Endothelial cell of umbilical vein (primary cell): ENCODE results near the gene WNT2. TPM values are rescaled to one million over a fixed set of nuclear protein-coding genes. Genes with fewer than 3 reads are reported as not detected.

Experiments used
- BruUV-seq: library from RNA; stranded (reverse); fragments of 400-500 nt; replicated peaks from 2 replicates; lab custom pipeline; 2021; lab: Mats Ljungman, UMichigan
- CTCF ChIA-PET: fragments of 300-600, 350-600 bp; sonication (Branson Sonifier 250); formaldehyde crosslinking; loops from one replicate; lab custom pipeline; 2021; ENCODE audit warnings: antibody characterized with exemption, inconsistent platforms; lab: Charles Lee
- POLR2A ChIA-PET: fragments of 300-600, 350-600 bp; sonication (Branson Sonifier 250); formaldehyde crosslinking; loops from one replicate; lab custom pipeline; 2021; ENCODE audit warnings: antibody characterized with exemption, inconsistent platforms; lab: Charles Lee
- DNase-seq: peaks from one replicate; pipeline ENCODE4 v3.0.0-alpha.2; 2011; ENCODE audit warnings: low read depth, low spot score
- FAIRE-seq: peaks from 2 replicates; lab custom pipeline; 2011; peaks lifted over from hg19 to GRCh38; lab: Jason Lieb, UNC
- H2AFZ ChIP-seq: 2 replicates; pipeline ENCODE4 v1.6.0; 2012; ENCODE audit warnings: low read depth, low read length, control low read depth, inconsistent platforms
- H3K27ac ChIP-seq: 2 replicates; pipeline ENCODE4 v1.5.1; 2011; ENCODE audit warnings: low read depth, mild to moderate bottlenecking, control low read depth, low read length, moderate library complexity; ENCODE audit not compliant: insufficient read depth
- H3K27me3 ChIP-seq, 2 experiments: 2 replicates each; pipeline versions ENCODE4 v1.6.0 to v1.6.1; 2011; ENCODE audit warnings: low read length in 2 of 2, mixed read lengths in 1 of 2; ENCODE audit not compliant: control insufficient read depth in 2 of 2, insufficient read depth in 2 of 2
- H3K36me3 ChIP-seq, 2 experiments: 2 replicates in 1 of 2; 3 replicates in 1 of 2; pipeline ENCODE4 v1.5.1; 2011; ENCODE audit warnings: low read length in 2 of 2, mild to moderate bottlenecking in 1 of 2, moderate library complexity in 1 of 2; ENCODE audit not compliant: control insufficient read depth in 2 of 2, insufficient read depth in 2 of 2; ENCODE audit errors: extremely low read depth in 1 of 2
- H3K4me1 ChIP-seq: 3 replicates; pipeline ENCODE4 v1.5.1; 2011; ENCODE audit warnings: mild to moderate bottlenecking, low read length; ENCODE audit not compliant: control insufficient read depth, insufficient read depth; ENCODE audit errors: extremely low read depth
- H3K4me2 ChIP-seq: 2 replicates; pipeline ENCODE4 v1.6.1; 2011; ENCODE audit warnings: low read length, control low read depth, mixed read lengths; ENCODE audit not compliant: insufficient read depth
- H3K4me3 ChIP-seq, 3 experiments: fragments of 200-600 bp in 1 of 3; sonication (generic), shearing (Covaris generic) in 1 of 3; replicated peaks in 1 of 3; 2 replicates each; pipeline ENCODE4 v1.5.1; 2011 to 2016; ENCODE audit warnings: control low read depth in 3 of 3, low read length in 3 of 3, mild to moderate bottlenecking in 2 of 3, inconsistent platforms in 1 of 3, low read depth in 1 of 3, moderate library complexity in 1 of 3; ENCODE audit not compliant: insufficient read depth in 1 of 3
- H3K79me2 ChIP-seq: 2 replicates; pipeline ENCODE4 v1.6.0; 2012; ENCODE audit warnings: low read length, inconsistent platforms; ENCODE audit not compliant: control insufficient read depth, insufficient read depth
- H3K9ac ChIP-seq: replicated peaks from 2 replicates; pipeline ENCODE3; 2011; ENCODE audit warnings: low read length, control low read depth; ENCODE audit not compliant: insufficient read depth; ENCODE audit errors: extremely low read depth
- H3K9me1 ChIP-seq: replicated peaks from 3 replicates; pipeline ENCODE4 v1.6.0; 2011; ENCODE audit warnings: mild to moderate bottlenecking, low read length; ENCODE audit not compliant: control insufficient read depth, insufficient read depth; ENCODE audit errors: extremely low read depth
- H3K9me3 ChIP-seq: replicated peaks from 2 replicates; pipeline ENCODE4 v1.5.1; 2012; ENCODE audit warnings: low read length, inconsistent platforms; ENCODE audit not compliant: control insufficient read depth, insufficient read depth
- H4K20me1 ChIP-seq: replicated peaks from 2 replicates; pipeline ENCODE3; 2011; ENCODE audit warnings: mild to moderate bottlenecking, low read length; ENCODE audit not compliant: control insufficient read depth, insufficient read depth; ENCODE audit errors: extremely low read depth
- CTCF ChIP-seq, 2 donors: IDR thresholded peaks; 1 replicate in 1 of 2; 2 replicates in 1 of 2; pipeline ENCODE4 v1.5.1; 2011; ENCODE audit warnings: low read length in 2 of 2, mild to moderate bottlenecking in 2 of 2, moderate library complexity in 2 of 2, control low read depth in 1 of 2, inconsistent platforms in 1 of 2, low read depth in 1 of 2; ENCODE audit not compliant: insufficient read depth in 1 of 2; ENCODE audit errors: extremely low read depth in 1 of 2
- EZH2 ChIP-seq: IDR thresholded peaks from 2 replicates; pipeline ENCODE4 v1.6.1; 2012; ENCODE audit warnings: borderline replicate concordance, low read depth, mild to moderate bottlenecking, moderate library complexity, low read length, inconsistent platforms; ENCODE audit not compliant: severe bottlenecking
- FOS ChIP-seq: IDR thresholded peaks from 2 replicates; pipeline ENCODE4 v1.6.1; 2011; ENCODE audit warnings: mild to moderate bottlenecking, low read length, moderate library complexity, borderline replicate concordance; ENCODE audit not compliant: insufficient read depth
- GATA2 ChIP-seq: IDR thresholded peaks from 2 replicates; pipeline ENCODE4 v1.7.0; 2011; ENCODE audit warnings: low read depth, mild to moderate bottlenecking, moderate library complexity, mixed read lengths, low read length; ENCODE audit not compliant: insufficient read length, insufficient read depth
- JUN ChIP-seq: IDR thresholded peaks from 2 replicates; pipeline ENCODE4 v1.6.1; 2011; ENCODE audit warnings: borderline replicate concordance, low read depth; ENCODE audit not compliant: insufficient read length, insufficient read depth
- MAX ChIP-seq: IDR thresholded peaks from 2 replicates; pipeline ENCODE4 v1.6.1; 2011; ENCODE audit not compliant: insufficient read depth, insufficient read length
- MYC ChIP-seq: IDR thresholded peaks from one replicate; pipeline ENCODE4 v1.6.1; 2011; ENCODE audit warnings: mild to moderate bottlenecking, low read depth, low read length
- POLR2A ChIP-seq: IDR thresholded peaks from 2 replicates; pipeline ENCODE4 v1.6.1; 2012; ENCODE audit warnings: low read depth, mild to moderate bottlenecking, control low read depth, low read length
- POLR2AphosphoS5 ChIP-seq: IDR thresholded peaks from 2 replicates; pipeline ENCODE4 v1.6.1; 2012; ENCODE audit warnings: low read depth, mild to moderate bottlenecking, control low read depth, low read length, moderate library complexity; ENCODE audit not compliant: insufficient read depth
- dilution Hi-C: fragments of 300-500 bp; cut with MboI; formaldehyde crosslinking; loops from one replicate; pipeline ENCODE4 v1.15.0; 2019; ENCODE audit warnings: low sequenced_read_pairs; ENCODE audit not compliant: extremely low pct_ligation_motif_present
- intact Hi-C: fragments of 100-400 bp; cut with micrococcal nuclease; formaldehyde crosslinking; loops from one replicate; pipeline ENCODE4 v1.10.0; 2022
- polyA plus RNA-seq, 4 experiments: library from polyadenylated mRNA; depleted of rRNA in 3 of 4; stranded (reverse) in 3 of 4; unstranded in 1 of 4; fragments of >200 nt; gene quantifications; 2 replicates each; pipeline versions ENCODE4 v1.2.1 to v1.2.3, GENCODE V29; 2011 to 2012; ENCODE audit warnings: missing spikeins in 1 of 4
- total RNA-seq: library from RNA; stranded (reverse); gene quantifications from 2 replicates; pipeline ENCODE4 v1.2.3, GENCODE V29; 2021

The WNT2 gene
- total and polyA plus RNA-seq, 2 donors (not counting 3 experiments of a cell fraction or from before 2014, with no cell fraction given), result not detected

- dilution Hi-C loops, result no loop called here
These were observed 27.2 kb upstream of the WNT2 start for GRCh38 chr7:117350027-117350426.

More at GRCh38 chr7:117350027-117350426, 27.2 kb upstream of the WNT2 start:
- no TSS peak for BruUV-seq
- CTCF ChIA-PET, result no interaction called here
- intact Hi-C loops, result no loop called here
- H3K4me1 ChIP-seq, result no peaks in the 10 kb centered on the region
- H3K4me3 ChIP-seq, result no peak overlapping the region
- TF ChIP-seq FOS (no peak), JUN (no peak), CTCF (IDR thresholded peaks at IDR 0.05; ENCODE audit: extremely low read depth in 1 of 2, insufficient read depth in 1 of 2, low read depth in 1 of 2, low read length in 2 of 2) (no peak), MAX (no peak), POLR2A (no peak), GATA2 (no peak), MYC (no peak), POLR2AphosphoS5 (no peak), EZH2 (no peak)
- no peak overlapping the region for H3K4me2 ChIP-seq
- H3K27ac ChIP-seq, result no peak overlapping the region
- no peak for FAIRE-seq
- no peaks in the 10 kb centered on the region for H4K20me1 ChIP-seq
- H3K9me1 ChIP-seq, result no peaks in the 10 kb centered on the region
- no peaks in the 10 kb centered on the region for H3K79me2 ChIP-seq
- no peaks in the 10 kb centered on the region for H3K9me3 ChIP-seq
- POLR2A ChIA-PET, result no interaction called here
- H2AFZ ChIP-seq, result no peak overlapping the region
- peaks cover 2 to 10% of the 10 kb centered on the region in 2 experiments for H3K27me3 ChIP-seq
- DNase-seq, result no peak
- H3K9ac ChIP-seq, result no peak overlapping the region
- no peaks in the 10 kb centered on the region for H3K36me3 ChIP-seq
